Gastroesophageal sphincter (tissue), 4 donors: ENCODE data around the gene ZHX3. TPM values are rescaled to one million over a fixed set of nuclear protein-coding genes. Genes with fewer than 3 reads are reported as not detected.

Experiments
- ATAC-seq: fragments of 150-250 bp; one replicate; pipeline ENCODE4 v1.9.1; 2016; ENCODE audit warnings: mild to moderate bottlenecking, moderate library complexity
- H3K27ac ChIP-seq, 4 donors: fragments of 200-600 bp; sonication (generic) in 3 of 4; 1 replicate in 3 of 4; 2 replicates in 1 of 4; pipeline ENCODE4 v1.5.1; 2016 to 2019
- H3K27me3 ChIP-seq: fragments of 200-600 bp; sonication (generic); one replicate; pipeline ENCODE4 v1.5.1; 2019
- H3K36me3 ChIP-seq, 2 donors: fragments of 200-600 bp; sonication (generic); one replicate each; pipeline ENCODE4 v1.5.1; 2019; ENCODE audit warnings: control low read depth in 1 of 2
- H3K4me1 ChIP-seq, 3 donors: fragments of 200-600 bp; sonication (generic); 1 replicate in 2 of 3; 2 replicates in 1 of 3; pipeline ENCODE4 v1.5.1; 2016 to 2019; ENCODE audit warnings: control low read depth in 2 of 3
- H3K4me3 ChIP-seq, 2 donors: fragments of 200-600 bp; sonication (generic); one replicate each; pipeline ENCODE4 v1.5.1; 2019; ENCODE audit warnings: mild to moderate bottlenecking in 1 of 2, moderate library complexity in 1 of 2
- H3K9me3 ChIP-seq, 3 donors: fragments of 200-600 bp; sonication (generic); one replicate each; pipeline ENCODE4 v1.5.1; 2017 to 2019; ENCODE audit warnings: control low read depth in 2 of 3
- CTCF ChIP-seq, 4 experiments: fragments of 200-600 bp in 2 of 4; fragments of 450-650 bp in 2 of 4; sonication (generic) in 1 of 4; IDR thresholded peaks; one replicate each; pipeline ENCODE4 v1.5.1; 2017 to 2019; ENCODE audit warnings: antibody characterized with exemption in 4 of 4, mild to moderate bottlenecking in 2 of 4, moderate library complexity in 2 of 4
- EP300 ChIP-seq: sonication (generic); formaldehyde crosslinking; IDR thresholded peaks from one replicate; pipeline ENCODE4 v1.6.1; 2017; ENCODE audit warnings: antibody characterized with exemption, mild to moderate bottlenecking
- POLR2A ChIP-seq, 2 donors: fragments of 450-650 bp; IDR thresholded peaks; one replicate each; pipeline ENCODE4 v1.6.1; 2017; ENCODE audit warnings: antibody characterized with exemption in 2 of 2, mild to moderate bottlenecking in 2 of 2, moderate library complexity in 1 of 2
- POLR2AphosphoS5 ChIP-seq: sonication (generic); formaldehyde crosslinking; IDR thresholded peaks from one replicate; pipeline ENCODE4 v1.6.1; 2017; ENCODE audit warnings: antibody characterized with exemption
- WGBS, 2 donors: methylation state at CpG; one replicate each; pipeline ENCODE4 v1.1.5; 2018; ENCODE audit warnings: low coverage in 1 of 2; 5-methylcytosine and 5-hydroxymethylcytosine counted together
- total RNA-seq, 4 donors: library from RNA; depleted of rRNA; stranded (reverse); fragments of >200 nt; gene quantifications; one replicate each; pipeline ENCODE4 v1.1.0, GENCODE V29; 2016

ZHX3 gene
- total RNA-seq, 4 donors from 2014 or later = 121 to 183 (median 155) TPM

GRCh38 chr20:41179961-41180360, 137.6 kb downstream of the ZHX3 start:
- Histone ChIP-seq H3K4me1 (peaks cover 9 to 57% (median 42%) of the 10 kb centered on the region in 3 donors), H3K27me3 (no peaks in the 10 kb centered on the region), H3K36me3 (peaks cover 0 to 60% of the 10 kb centered on the region in 2 donors), H3K4me3 (no peak overlapping the region), H3K27ac (peak overlapping the region in 3 of 4 donors; percentile 83 to 90 (median 84)), H3K9me3 (no peaks in the 10 kb centered on the region)
- no peak for TF ChIP-seq CTCF (IDR thresholded peaks at IDR 0.05)
- no peak for TF ChIP-seq POLR2A (IDR thresholded peaks at IDR 0.05)
- TF ChIP-seq POLR2AphosphoS5 = no peak
- TF ChIP-seq EP300 = no peak
- WGBS, 2 donors = 90% methylated on average over 7 of the region's 8 CpGs; no CpG with 5 or more reads in 1 of the 2 donors
- no peak for ATAC-seq

GRCh38 chr20:41178904-41179432, 138.6 kb downstream of the ZHX3 start:
- H3K36me3 ChIP-seq = peaks cover 0 to 59% of the 10 kb centered on the region in 2 donors
- peak in 1 of 4 experiments; percentile 7 for TF ChIP-seq CTCF (IDR thresholded peaks at IDR 0.05)
- no peak for TF ChIP-seq EP300
- TF ChIP-seq POLR2AphosphoS5 = no peak
- no peak for ATAC-seq
- peaks cover 15 to 67% (median 49%) of the 10 kb centered on the region in 3 donors for H3K4me1 ChIP-seq
- peak overlapping the region; percentile 15 to 90 (median 84) for H3K27ac ChIP-seq
- no peaks in the 10 kb centered on the region for H3K9me3 ChIP-seq
- 39 to 53% methylated on average over 2 of the region's 8 CpGs for WGBS, 2 donors
- H3K27me3 ChIP-seq = no peaks in the 10 kb centered on the region
- no peak overlapping the region for H3K4me3 ChIP-seq

GRCh38 chr20:41178495-41178894, 139.0 kb downstream of the ZHX3 start:
- TF ChIP-seq POLR2AphosphoS5 = no peak
- TF ChIP-seq EP300 = no peak
- no peak for TF ChIP-seq POLR2A (IDR thresholded peaks at IDR 0.05)
- no peak for TF ChIP-seq CTCF (IDR thresholded peaks at IDR 0.05)
- H3K27ac ChIP-seq = peak overlapping the region; percentile 15 to 90 (median 84)
- peaks cover 0 to 59% of the 10 kb centered on the region in 2 donors for H3K36me3 ChIP-seq
- H3K4me3 ChIP-seq = no peak overlapping the region
- no peaks in the 10 kb centered on the region for H3K9me3 ChIP-seq
- ATAC-seq = no peak
- H3K27me3 ChIP-seq = no peaks in the 10 kb centered on the region
- WGBS, 2 donors = 65 to 73% methylated on average over 5 of the region's 6 CpGs
- H3K4me1 ChIP-seq = peaks cover 15 to 72% (median 53%) of the 10 kb centered on the region in 3 donors

GRCh38 chr20:41177636-41178035, 139.9 kb downstream of the ZHX3 start:
- 27 to 30% methylated on average over 2 of the region's 2 CpGs for WGBS, 2 donors
- peak; percentile 85 for TF ChIP-seq POLR2AphosphoS5
- TF ChIP-seq CTCF (IDR thresholded peaks at IDR 0.05) = no peak
- H3K4me3 ChIP-seq = no peak overlapping the region
- no peaks in the 10 kb centered on the region for H3K27me3 ChIP-seq
- H3K27ac ChIP-seq = peak overlapping the region; percentile 29 to 90 (median 84)
- H3K36me3 ChIP-seq = peaks cover 0 to 54% of the 10 kb centered on the region in 2 donors
- H3K4me1 ChIP-seq = peaks cover 16 to 80% (median 59%) of the 10 kb centered on the region in 3 donors
- no peaks in the 10 kb centered on the region for H3K9me3 ChIP-seq
- peak; percentile 74 for ATAC-seq
